DMS79 treated with DMSO at 0.1 percent for 48 hours (cell line): ENCODE data around the gene CTU2.
"Not testable (repeated sequence)": the region's sequence is repeated elsewhere in the genome, so short reads cannot be mapped to it uniquely, and the experiment has no call there.

ENCODE experiments used
- DNase-seq: peaks from one replicate; lab custom pipeline; 2025; lab: John Stamatoyannopoulos, UW

Gene CTU2

DNA sequence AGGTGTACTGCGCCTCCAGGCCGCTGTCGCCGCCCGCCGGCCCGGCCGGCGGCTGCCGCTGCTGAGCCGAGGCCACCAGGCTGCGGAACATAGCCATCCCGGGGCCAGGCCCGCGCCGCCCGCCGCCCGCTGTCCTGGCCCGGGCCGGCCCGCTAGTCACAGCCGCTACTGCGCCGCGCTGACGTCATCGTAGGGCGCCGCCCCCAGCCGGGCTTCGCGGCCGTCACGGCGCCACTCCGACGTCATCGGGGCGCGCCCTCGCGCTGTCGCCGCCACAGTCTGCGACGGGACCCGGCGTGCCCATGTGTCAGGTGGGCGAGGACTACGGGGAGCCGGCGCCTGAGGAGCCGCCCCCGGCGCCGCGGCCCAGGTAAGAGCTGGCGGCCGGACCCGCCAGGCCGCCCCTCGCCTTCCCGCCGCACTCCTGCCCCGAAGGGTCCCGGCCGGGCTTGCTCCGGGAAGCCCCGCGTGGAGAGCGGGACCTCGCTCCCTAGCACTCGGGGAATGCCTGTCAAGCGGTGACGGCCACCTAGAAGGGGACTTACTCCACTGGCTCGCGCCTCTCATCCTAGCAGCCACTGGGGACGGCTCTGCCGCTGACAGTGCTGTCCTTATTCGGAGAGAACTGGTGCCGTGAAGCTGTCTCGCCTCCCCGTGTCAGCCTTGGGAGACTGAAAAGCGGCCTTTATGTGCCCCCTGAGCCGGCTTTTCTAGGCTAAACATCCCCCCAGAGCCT lies at the start of gene CTU2, which contains the start of gene RNF166:
Gene CTU2 (plus strand): TSS at position 275 of the 736 bp plus-strand sequence. CDS start 28 bp downstream, at position 303.
Gene RNF166 (minus strand): TSS at position 180 of the 736 bp plus-strand sequence. CDS start 83 bp downstream, at position 97.
- peak; percentile 21 for DNase-seq

DNA sequence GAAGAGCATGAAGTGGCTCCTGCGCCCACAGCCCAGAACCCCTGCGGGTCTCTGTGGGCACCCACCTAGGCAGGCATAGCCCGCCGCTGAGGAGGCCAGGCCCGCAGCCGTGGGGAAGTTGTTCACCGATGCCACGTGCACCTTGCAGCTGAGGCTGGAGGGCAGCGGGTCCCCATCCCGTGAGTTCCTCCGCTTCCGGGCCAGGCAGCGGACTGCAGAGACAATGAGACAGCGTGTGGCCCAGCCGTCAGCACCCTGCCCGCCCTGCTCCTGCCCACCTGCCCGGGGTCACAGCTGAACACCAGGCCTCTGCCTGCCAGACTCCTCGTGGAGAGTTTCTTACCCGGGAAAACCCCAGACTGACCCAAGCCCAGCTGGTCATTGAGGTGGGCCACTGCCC lies 48.9 kb upstream of the CTU2 start:
- DNase-seq = no peak

DNA sequence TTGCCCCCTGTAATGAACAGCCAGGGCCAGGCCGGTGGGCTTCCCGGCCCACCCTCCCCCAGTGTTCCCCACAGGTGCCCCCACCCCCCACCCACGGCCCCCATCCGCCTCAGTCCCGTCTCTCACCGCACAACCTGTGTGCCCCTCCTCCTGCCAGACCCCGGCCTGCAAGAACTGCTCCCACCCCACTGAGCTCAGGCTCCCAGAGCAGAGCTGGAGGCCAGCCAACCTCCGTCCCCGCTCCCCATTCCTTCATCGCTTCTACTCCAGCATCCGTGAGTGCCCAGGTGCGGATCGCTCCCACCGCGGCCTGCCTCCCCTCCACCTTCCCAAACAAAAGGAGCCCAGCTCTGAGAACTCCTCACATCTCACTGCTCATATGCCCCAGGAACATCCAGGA lies 47.6 kb upstream of the CTU2 start:
- peak; percentile 9 for DNase-seq

DNA sequence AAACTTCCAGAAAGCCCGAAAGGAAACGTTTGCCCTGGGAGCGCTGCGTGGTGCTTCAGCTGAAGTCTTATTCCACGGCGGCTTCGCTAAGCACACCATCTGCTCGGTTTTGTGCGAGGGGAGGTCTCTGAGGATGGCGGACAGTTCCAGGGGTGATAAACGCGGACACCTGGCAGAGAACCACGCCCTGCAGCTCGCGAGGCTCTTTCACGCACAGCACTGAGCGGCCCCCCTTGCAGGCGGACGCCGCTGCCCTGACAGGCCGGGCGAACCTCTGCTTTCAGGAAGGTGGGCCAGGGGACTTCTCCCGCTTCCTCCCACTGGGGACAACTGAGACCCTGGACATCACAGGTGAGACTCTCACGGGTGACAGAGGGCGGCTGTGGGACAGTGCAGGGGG lies 47.1 kb upstream of the CTU2 start:
- DNase-seq = no peak

DNA sequence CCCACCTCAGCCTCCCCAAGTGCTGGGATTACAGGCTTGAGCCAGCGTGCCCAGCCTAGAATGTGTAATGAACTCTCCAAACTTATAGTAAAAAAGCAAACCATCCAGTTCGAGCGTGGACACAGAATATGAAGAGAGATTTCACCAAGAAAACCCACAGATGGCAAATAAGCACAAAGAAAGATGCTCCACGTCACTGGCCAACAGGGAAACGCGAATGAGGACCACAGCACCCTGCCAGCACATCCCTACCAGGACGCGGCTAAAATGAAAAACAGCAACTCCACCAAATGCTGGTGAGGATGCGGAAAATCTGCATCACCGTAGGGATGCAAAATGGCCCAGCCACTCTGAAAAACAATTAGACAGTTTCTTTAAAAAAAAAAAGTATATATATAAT lies 44.8 kb upstream of the CTU2 start:
- no peak for DNase-seq

DNA sequence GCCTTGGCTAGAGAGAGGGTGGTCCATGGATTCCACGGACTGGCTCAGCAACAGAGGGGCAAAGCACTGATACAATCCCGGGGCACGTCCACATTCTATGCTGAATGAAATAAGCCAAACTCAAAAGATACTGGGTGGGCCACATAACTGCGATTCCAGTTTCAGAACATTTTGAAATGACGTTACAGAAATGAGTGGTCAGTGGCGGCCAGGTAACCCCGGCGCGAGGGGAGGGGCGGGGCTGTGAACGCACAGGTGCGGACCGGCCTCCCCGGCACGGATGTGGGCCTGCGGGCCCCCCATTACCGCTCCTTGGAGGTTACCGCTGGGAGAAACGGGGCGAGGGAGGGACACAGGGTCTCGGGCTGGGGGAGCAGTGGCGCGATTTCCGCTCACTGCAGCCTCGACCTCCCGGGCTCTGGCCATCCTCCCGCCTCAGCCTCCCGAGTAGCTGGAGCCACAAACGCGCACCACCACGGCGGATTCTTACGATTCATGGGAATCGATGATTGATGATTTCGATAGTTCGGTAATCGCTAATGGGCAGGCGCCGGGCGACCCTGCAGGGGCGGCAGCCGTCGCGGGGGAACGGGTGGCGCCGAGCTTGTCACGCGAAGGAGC lies 44.0 kb upstream of the CTU2 start:
- no peak for DNase-seq

DNA sequence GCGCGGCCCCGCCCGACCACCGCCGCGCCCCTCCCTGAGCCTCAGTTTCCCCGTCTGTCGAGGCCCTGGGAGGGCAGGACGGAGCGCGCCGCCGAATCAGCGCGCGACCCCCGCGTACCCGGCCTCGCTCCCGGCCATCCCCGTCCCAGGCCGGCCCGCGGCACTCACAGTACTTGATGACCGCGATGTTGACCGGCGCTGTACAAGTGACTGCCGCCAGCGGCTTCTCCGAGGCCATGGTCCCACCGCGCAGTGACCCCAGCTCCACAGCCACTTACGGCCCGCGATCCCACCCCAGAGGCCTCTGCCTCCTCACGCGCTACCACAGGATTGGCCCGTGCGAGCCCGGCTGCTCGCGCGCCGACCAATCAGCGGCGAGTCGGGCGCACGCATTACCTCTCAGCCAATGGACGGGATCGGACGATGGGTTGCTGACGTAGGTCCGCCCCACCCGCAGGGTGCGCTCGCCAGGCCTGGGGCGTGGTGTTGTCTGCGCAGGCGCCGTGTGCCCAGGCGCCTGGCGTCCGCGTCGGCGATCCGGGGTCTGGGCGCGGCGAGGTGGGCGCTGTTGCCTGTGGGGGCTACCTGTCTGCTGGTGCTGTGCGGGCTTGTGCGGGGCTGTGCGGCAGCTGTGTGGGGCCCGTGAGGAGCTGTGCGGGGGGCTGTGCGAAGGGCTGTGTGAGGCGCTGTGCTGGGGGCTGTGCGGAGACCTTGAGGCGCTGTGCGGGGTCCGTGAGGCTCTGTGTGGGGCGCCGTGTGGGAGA lies 43.3 kb upstream of the CTU2 start, which contains the start of gene MVD:
Gene MVD (minus strand): TSS at position 249 of the 764 bp plus-strand sequence. CDS start 11 bp downstream, at position 238.
- peak; percentile 73 for DNase-seq

DNA sequence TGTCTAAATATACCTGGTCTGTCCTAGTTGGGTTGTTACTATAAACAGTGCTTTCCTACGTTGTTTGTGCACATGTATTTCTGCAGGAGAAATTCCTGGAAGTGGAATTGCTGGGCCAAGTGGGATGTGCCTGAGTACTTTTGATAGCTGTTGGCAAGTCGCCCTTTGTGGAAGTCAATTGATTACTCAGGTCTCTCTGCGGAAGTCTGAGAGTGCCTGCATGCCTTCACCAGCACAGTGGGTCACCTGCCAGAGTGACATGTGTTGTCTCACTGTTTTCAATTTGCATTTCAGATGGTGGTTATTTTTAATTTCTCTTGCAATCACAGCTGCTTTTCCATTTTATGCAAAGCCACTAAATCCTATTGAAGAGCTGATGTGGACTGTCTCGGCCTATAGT lies 41.2 kb upstream of the CTU2 start:
- DNase-seq = no peak

DNA sequence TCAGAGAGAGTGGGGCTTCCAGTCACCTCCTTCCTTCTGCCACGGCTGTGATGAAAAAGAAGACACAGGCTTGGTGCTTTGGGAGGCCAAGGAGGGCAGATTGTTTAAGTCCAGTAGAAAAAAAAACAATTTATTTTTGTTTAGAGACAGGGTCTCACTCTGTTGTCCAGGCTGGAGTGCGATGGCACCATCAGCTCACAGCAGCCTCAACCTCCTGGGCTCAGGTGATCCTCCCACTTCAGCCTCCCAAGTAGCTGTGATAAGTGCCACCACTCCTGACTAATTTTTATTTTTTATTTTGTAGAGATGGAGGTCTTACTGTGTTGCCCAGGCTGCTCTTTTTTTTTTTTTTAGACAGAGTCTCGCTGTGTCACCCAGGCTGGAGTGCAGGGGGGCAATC lies 40.7 kb upstream of the CTU2 start:
- no peak for DNase-seq

DNA sequence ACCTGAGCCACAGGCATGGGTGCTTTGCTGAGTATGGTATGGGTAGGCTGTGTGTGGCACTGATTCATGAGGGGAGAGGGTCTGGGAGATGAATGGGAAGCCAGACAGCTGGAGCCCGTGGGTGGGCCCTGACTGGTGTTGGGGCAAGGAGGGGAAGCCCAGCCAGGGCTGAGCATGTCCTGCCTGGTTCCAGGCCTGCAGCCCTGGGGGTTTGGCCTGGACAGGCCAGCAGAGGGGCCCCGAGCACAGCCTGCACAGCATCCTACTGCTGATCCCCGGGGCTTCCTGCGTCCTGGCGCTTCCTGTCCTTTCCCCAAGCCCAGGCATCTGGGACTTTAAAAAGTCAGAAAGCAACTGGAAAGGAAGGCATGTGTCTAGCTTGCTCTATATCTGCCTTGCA lies 38.8 kb upstream of the CTU2 start:
- no peak for DNase-seq

DNA sequence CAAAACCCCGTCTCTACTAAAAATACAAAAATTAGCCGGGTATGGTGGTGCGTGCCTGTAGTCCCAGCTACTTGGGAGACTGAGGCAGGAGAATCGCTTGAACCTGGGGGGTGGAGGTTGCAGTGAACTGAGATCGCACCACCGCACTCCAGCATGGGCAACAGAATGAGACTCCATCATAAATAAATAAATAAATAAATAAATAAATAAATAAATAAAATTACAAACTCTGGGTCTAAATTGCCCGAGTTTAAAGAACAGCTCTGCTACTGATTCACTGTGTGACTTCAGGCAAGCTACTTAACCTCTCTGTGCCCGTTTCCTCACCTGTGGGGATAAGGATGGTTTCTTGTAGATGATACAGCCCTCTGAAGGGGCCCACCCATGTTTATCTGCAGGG lies 36.8 kb upstream of the CTU2 start:
- DNase-seq = not testable (repeated sequence)

DNA sequence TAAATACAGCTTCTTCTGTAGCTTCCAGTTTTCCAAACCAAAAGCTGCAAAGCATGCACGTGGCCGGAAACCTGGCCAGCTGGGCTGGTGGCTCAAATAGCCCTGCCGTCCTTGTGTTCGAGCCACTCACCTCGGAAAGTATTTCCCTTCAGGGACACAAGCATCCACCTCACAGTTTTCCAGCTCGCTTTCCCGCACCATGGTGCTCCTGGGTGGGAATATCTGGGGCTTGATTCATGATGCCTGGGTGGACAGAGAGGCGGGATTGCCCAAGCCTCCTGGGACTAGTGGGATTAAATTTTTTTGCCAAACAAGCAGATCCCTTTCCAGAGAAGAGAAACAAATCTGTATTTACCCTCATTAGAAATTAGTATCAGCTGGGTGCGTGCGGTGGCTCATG lies 36.3 kb upstream of the CTU2 start:
- no peak for DNase-seq

DNA sequence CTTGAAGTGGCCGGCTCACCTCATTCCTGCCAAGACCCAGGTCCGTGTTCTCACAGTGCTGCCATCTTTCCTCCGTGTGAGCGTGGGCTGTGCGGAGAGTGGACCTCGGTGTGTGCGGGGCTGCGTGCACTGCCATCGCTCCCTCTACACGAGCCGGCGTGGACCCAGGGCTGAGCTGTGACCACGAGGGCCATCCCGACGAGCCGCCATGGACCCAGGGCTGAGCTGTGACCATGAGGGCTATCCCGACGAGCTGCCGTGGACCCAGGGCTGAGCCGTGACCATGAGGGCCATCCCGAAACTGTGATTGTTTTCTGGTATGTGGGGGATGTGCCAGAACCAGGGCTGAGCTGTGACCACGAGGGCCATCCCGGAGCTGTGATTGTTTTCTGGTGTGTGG lies 34.5 kb upstream of the CTU2 start:
- DNase-seq = no peak

DNA sequence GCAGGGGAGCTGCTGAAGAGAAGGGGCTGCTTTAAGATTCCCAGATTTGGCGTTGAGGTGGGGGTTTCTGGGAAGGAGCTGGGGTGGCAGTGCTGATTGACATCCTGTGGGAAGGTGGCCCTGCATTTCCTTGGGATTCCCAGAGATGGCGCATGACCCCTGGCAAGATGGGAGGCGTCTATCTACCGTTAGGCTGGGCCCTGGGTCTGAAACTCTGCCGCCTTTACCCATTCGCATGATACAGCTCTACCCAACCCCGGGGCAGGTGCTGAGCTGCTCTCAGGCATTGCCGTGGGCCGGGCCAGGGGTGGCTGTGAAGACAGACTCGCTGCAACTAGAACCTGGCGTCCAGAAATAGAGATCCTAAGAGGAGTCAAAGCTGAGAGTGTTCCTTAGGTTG lies 33.5 kb upstream of the CTU2 start:
- DNase-seq = no peak

DNA sequence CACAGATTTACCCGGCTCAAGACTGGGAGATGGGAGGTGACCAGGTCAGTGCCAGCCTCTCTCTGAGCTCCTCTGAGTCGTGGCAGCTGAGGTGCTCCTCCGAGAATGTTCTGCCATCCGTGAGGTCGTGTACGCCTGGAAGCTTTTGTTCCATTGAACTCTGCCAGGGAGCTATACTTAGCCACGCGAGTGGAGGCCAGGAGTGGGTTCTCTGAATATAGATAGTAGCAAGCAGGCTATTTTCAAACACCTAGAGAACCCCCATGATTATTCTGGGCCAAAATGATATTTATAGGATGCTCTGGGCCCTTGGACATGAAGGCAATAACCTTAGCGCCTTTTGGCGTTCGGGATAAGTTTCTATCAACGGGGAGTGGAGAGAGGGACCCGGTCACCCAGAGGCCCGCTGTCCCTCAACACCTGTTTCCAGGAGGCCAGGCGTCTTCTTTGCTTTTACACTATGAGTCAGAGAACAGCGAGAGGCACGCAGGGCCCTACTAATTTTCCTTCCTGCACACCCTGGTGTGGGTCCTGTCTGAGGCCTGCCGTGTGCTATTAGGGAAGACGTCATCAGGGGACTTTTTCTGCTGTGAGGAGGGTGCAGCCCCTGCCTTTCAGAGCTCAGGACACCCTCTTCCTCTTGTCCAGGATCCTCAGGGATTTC lies 32.5 kb upstream of the CTU2 start:
- DNase-seq = no peak

DNA sequence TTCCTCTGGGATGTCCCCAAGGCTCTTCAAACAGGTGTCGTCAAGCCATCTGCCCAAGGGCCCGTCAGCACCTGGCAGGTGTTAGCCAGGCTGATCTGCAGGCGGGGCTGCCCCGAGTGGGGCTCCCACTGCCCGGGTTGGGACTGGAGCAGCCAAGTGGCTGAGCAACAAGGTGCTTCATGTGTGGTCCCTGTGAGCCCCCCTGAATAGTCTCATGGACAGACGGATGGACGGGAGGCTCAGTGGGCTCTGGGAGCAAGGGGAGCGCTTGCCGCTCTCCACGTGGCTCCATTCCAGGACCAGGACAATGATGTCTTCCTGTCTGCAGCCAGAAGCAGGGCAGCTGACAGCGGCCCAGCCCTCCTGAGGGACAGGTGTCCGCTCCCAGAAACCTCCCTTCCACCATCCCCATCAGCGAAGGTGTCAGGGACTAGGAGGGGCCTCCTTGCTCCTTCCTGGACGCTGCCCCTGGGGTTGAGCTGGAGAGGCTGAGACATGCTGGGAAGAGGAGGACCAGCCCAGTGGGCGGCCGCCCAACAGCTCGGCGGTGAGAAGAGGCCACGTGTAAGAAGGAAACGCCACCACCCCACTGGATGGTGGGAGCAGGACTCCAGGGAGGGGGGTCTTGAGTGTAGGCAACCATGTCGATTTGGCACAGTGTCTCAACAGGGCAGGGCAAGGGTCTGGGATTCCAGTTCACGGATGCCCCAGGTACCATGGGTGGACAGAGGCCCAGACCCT lies 29.6 kb upstream of the CTU2 start:
- DNase-seq = no peak

DNA sequence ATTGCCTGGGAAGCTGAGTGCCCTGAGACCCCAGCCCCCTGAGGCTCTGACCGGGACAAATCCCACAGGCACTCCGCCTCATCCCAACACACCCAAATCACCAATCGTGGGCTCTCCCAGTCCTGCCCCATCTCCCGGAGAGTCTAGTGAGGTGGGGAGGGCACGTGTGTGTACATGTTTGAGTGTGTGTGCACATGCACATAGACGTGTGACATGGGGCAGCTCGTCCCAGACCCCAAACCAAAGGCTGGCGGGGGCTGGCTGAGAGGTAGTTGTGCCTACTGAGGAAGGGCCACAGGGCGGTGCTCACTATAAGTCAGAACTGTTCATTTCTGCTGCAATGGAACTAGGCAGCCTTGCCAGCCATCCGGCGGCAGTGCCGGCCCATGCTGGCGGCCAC lies 28.6 kb upstream of the CTU2 start:
- no peak for DNase-seq

DNA sequence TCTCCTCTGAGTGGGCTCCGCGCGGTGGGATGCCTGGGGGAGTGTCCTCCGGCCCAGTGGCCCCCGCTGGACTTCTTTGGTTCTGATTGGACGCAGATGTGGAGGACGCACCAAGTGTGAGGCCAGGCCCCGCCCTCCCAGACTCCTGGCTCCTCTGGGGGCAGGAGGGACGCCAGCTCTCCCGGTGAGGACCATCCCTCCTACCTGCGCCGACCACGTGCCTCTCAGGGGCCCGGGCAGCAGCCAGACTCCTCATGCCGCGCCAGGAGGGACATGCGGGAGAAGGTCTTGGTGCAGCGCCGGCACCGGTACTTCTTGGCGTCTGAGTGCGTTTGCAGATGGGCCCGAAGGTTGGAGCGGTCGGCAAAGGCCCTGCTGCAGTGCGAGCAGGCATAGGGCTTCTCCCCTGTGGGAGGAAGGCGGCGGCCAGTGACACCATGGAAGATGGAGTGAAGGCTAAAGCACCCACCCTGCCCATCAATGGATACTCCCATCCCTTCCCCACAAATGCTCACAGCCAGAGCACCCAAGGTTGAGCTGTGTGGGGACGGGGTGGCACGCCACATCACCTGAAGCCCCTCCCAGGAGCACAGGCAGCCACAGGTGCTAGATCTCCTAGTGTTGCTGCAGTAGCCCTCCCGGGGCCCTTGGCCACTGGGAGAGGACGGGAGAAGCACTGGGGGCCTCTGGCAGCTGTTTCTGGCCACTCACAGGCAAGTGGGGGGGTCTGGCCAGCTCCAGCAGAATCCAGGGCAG lies 27.9 kb upstream of the CTU2 start:
- no peak for DNase-seq

DNA sequence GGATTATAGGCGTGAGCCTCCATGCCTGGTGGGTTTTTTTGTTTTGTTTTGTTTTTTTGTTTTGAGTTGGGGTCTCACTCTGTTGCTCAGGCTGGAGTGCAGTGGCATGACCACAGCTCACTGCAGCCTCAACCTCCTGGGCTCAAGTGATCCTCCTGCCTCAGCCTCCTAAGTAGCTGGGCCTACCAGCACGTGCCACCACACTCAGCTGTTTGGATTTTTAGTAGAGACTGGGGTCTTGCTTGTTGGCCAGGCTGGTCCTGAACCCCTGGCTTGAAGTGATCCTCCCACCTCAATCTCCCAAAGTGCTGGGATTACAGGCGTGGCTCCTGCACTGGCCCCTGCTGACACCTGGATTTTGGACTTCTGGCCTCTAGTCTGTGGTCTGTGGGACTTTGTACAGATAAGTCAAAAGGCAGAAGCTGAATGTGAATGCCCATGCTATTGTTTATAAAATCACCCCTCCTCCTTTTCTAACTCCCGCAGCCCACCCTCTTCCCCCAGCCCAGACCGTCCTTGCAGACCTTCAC lies 25.7 kb upstream of the CTU2 start:
- DNase-seq = no peak

DNA sequence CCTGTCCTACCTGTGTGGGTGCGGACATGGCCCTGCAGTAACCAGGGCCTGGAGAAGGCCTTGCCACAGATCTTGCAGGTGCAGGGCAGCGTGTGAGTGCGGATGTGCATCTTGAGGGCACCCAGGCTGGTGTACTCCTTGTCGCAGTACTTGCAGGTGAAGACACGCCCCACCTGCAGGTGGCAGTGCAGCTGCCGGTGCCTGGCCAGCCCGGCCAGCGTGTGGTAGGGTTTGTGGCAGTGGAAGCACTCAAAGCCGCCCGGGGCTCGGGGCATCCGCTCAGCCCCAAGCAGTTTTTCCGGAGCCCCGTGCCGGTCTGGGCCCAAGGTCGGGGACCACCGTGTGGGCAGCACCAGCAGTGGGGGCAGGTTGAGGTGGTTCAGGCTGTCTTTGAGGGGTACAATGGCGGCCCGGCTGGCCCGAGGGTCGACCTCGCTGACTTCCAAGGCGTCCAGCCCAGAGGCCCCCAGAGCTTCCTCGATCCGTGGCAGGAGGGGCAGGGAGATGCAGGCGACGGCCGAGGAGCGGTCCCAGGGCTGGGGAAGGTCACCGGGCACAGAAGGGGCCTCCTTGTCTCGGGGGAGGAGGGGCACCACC lies 25.1 kb upstream of the CTU2 start:
- no peak for DNase-seq
